Stimulated activated CD4-positive, alpha-beta T cell treated with anti-CD3 and anti-CD28 coated beads, Interleukin-12 subunit alpha, Interleukin-12 subunit beta, amount 100 ng/mL, for 4 hours (primary cell): Measurements from ENCODE around the gene FEZ2.
"Not testable (repeated sequence)": the region's sequence is repeated elsewhere in the genome, so short reads cannot be mapped to it uniquely, and the experiment has no call there.

Experiments used
- DNase-seq: peaks from one replicate; pipeline ENCODE4 v3.0.0-alpha.2; 2020

The FEZ2 gene

GRCh38 chr2:36597532-36598377 lies at the start of gene FEZ2:
TSS of gene FEZ2 (minus strand) at chr2:36598168. CDS start at chr2:36598142, 26 bp downstream.
- peak; percentile 63 for DNase-seq

- DNase-seq: no peak
These were observed 37.1 kb upstream of the FEZ2 start for GRCh38 chr2:36634981-36635597.

DNA sequence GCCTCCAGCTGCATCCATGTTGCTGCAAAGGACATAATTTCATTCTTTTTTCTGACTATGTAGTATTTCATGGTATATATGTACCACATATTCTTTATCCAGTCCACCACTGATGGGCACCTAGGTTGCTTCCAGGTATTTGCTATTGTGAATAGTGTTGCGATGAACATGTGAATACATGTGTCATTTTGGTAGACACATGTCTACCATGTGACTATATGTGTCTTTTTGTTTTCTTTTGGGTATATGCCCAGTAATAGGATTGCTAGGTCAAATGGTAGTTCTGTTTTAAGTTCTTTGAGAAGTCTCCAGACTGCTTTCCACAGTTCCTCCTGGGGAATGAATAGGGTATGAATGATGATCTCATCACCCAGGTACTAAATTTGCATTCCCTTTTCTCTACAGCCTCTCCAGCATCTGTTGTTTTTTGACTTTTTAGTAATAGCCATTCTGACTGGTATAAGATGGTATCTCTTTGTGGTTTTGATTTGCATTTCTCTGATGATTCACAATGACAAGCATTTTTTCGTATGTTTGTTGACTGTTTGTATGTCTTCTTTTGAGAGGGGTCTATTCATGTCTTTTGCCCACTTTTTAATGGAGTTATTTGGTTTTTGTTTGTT lies 35.6 kb upstream of the FEZ2 start:
- no peak for DNase-seq

DNA sequence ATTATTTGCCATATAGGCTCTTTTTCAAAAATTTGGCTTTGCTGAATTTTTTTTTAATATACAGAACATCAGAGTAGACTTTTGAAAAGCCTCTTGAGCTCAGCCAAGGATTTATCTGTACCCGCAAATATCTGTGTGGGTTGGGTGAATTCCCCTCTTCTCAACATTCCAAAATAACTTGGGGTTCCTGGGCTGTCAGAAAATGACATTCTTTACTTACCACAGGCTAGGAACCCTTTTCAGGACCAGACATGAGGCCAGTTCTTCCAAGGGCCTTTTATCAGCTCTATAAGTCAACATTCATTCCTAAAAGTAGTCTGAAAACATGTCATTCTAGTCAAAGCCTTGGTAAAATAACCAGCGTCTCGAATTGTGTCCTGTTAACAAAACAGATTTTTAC lies 28.8 kb upstream of the FEZ2 start:
- DNase-seq: no peak

DNA sequence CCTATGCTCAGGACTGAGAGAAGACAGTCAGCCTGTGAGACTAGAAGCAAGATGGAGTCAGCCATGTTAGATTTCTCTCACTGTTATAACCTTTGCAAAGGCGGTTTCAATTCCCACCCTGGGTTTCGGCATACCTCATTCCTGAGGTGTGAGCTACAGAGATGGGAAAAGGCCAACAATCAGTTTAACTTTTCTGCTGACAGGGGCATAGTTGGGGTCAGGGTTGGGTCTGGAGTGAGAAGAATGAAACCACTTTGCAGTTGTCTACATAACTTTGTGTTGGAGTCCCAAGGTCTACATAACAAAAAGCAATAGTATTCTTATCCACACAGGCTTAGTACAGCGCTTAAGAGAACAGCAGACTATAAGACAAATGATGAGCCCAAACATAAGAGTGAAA lies 28.1 kb upstream of the FEZ2 start:
- no peak for DNase-seq

- DNase-seq: no peak
These were observed 27.3 kb upstream of the FEZ2 start for GRCh38 chr2:36625304-36625703.

GRCh38 chr2:36620321-36620720 lies 22.4 kb upstream of the FEZ2 start:
- no peak for DNase-seq

GRCh38 chr2:36618381-36618780 lies 20.4 kb upstream of the FEZ2 start:
- no peak for DNase-seq

DNA sequence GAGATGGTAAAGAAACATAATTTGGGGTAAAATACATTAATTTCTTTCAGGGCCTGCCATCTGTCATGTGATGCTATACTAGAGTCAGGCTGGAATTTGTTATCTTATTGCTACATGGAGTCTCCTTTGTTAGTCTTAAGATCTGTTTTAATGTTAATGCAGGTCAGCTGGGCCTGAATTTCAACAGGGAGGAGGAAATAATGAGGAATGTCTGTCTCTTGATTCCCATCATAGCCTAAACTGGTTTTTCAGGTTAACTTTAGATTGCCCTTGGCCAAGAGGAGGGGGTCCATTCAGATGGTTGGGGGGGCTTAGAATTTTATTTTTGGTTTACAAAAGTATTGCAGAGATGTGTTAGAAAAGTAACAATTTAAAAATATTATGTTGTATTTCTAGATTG lies 19.0 kb upstream of the FEZ2 start:
- no peak for DNase-seq

DNA sequence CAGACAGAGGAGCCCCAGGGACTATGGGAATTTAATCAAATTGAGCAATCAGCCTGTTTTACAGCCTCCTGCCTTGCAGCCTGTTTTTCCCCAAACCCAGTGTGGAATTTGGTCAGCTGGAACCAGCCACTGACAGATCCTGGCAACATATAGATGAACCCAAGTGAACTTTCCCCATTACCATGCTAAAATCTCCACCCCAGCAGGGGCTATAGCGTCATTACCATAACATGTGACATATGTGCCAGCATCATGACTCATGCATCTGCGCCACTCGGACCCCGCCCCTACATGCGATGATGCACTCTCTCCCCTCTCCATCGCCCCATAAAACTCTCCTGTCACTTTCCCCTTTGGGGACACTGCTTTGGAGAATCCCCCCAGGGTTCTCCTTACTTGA lies 17.3 kb upstream of the FEZ2 start:
- no peak for DNase-seq

DNA sequence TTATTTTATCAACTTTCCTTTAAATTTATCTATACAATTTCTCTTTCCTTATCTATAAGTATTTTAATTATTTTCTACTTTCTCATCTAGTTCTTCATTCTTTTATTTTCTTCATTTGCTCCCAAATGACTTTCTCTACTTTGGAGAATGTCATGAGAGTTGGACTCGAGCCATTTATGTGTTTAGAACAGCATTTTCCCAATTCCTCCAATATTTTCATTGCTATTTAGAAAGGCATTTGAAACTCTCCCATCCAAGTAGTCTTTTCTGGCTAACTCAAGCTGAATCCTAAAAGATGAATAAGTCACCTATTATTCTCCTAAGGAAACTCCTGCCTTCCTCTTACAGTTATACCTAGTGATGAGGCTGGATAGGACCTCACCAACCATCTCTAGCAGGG lies 15.8 kb upstream of the FEZ2 start:
- DNase-seq: no peak

GRCh38 chr2:36611316-36611990 lies 13.5 kb upstream of the FEZ2 start:
- DNase-seq: no peak

- DNase-seq: no peak
These were observed 11.5 kb upstream of the FEZ2 start for GRCh38 chr2:36609507-36609906.

DNA sequence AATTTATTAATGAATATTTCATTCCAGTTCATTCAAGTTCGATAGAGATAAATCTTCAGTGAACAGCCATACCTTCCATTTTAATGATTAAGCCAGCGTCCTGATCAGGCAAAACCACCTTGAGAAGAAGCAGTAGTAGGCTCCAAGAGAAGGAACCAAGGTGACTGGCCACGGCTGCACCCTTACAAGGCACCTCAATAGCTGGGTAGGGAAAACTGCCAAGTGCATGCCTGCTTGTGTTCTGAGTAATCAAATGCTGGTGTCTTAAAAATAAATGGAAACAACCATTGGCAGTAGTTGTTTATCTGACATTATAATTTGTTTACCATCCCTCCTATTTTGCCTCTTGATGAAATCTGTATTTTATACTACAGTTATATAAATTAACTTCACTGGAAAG lies 10.0 kb upstream of the FEZ2 start:
- DNase-seq: no peak

- DNase-seq: no peak
These were observed 9.0 kb upstream of the FEZ2 start for GRCh38 chr2:36606925-36607324.

- no peak for DNase-seq
These were observed 7.3 kb upstream of the FEZ2 start for GRCh38 chr2:36605273-36605672.

DNA sequence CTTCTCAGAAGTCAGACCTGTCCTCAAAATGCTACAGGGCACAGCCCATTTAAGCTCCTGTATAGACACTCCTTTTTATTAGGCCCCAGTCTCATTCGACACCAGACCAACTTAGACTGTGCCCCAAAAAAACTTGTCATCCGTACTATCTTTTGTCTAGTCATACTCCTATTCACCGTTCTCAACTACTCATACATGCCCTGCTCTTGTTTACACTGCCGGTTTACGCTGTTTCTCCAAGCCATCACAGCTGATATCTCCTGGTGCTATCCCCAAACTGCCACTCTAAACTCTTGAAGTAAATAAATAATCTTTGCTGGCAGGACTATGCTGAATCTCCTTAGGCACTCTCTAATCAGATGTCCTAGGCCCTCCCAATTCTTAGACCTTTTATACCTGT lies 5.7 kb upstream of the FEZ2 start:
- DNase-seq: not testable (repeated sequence)

GRCh38 chr2:36597003-36597531 lies 901 bp downstream of the FEZ2 start:
- DNase-seq: peak; percentile 1

DNA sequence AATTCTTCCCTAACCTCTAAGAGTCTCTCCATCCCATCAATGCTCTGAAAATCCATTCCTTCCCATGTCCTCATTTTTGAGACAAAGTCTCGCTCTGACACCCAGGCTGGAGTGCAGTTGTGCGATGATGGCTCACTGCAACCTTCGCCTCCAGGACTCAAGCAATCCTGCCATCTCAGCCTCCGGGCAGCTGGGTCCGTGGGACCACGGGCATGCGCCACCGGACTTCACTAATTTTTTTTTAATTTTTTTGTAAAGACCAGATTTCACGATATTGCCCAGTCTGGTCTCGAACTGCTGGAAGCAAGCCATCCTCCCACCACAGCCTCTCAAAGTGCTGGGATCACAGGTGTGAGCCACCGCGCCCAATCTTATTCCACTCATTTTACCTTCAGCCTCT lies 1.6 kb downstream of the FEZ2 start:
- DNase-seq: no peak

DNA sequence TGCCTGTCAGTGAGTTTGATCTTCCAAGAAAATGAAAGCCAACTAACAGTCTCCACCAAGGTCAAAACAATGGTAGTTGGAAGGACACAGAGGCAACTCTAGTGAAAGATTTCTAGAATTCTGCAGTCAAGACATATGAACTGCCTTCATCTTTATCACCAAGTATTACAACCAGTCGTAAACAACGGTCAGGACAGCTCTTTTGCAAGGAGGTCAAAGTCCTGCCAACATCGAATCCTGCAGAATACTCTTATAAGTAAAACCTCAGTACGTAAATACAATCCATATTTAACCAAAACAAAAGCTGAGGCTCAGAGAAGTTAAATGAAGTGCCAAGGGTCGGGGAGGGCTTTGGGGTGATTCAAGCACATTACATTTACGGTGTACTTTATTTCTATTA lies 3.1 kb downstream of the FEZ2 start:
- DNase-seq: no peak

- DNase-seq: no peak
These were observed 8.7 kb downstream of the FEZ2 start for GRCh38 chr2:36589230-36589630.

DNA sequence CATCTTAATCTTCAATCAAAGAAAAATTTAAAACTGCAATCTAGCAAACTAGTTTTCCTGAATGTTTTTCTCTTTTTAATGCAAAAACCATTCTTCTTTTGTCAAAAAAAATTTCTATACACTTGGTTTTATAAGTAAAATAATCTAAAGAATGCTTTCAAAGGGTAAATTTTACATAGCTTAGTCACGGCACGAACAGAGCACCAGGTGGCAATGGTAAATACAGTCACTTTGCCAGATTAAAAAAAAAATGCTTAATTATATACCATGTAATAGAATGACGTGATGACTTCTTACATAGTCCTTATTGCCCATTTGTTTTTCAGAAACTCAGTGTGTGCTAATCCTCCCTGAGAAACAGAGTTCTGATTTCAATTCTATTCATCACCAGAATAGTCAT lies 10.4 kb downstream of the FEZ2 start:
- no peak for DNase-seq

DNA sequence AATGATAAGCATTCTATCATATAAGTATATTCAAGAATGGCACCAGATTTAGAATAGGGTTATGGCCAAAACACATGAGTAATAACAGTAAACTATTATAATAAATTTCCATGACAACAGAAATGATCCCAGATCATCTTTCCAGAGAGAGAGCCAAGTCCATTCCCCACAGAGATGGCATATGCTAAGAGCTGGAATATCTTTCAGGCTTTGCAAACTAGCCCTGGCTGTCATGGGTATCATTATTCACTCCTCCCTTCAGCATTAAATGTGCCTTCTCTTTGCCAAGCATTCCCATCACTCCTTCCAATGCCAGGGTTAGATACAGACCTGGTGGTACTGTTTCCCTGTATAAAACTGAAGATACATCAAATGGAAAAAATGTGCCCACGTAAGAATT lies 10.9 kb downstream of the FEZ2 start:
- DNase-seq: no peak
